GM04504 (cell line): ENCODE measurements around the gene GMEB2.
A peak's percentile ranks its signal among the peaks of the same experiment; 100 is the strongest.

Source experiments
- DNase-seq: peaks from one replicate; pipeline ENCODE4 v3.0.0-alpha.2; 2012; ENCODE audit warnings: low read depth

GMEB2 gene

DNA sequence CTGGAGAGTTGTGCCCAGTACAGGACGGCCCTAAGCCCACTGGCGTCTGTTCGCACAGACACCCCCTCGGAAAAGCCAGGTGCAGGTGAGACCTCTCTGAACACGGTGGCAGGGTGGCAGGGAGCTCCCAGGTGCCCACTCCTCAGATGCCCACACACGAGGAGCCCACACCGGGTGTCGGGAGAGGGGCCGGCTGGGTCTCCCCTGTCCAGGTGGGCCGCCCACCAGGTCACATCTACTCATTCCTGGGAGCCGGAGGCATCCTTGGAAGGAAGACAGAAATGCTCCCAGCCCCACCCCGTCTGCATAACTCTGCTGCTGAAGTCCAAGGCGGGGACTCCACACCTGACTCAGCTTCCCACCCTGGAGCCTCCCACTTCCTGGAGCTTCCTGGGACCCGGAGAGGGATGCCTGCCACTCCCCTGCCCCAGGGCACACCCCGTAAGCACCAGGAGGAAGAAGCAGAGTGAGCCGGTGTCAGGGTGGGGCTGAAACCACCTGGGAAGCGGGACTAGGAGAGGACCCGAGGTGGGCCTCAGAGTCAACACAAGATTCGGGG is 81.9 kb downstream of the GMEB2 start:
- DNase-seq = no peak

DNA sequence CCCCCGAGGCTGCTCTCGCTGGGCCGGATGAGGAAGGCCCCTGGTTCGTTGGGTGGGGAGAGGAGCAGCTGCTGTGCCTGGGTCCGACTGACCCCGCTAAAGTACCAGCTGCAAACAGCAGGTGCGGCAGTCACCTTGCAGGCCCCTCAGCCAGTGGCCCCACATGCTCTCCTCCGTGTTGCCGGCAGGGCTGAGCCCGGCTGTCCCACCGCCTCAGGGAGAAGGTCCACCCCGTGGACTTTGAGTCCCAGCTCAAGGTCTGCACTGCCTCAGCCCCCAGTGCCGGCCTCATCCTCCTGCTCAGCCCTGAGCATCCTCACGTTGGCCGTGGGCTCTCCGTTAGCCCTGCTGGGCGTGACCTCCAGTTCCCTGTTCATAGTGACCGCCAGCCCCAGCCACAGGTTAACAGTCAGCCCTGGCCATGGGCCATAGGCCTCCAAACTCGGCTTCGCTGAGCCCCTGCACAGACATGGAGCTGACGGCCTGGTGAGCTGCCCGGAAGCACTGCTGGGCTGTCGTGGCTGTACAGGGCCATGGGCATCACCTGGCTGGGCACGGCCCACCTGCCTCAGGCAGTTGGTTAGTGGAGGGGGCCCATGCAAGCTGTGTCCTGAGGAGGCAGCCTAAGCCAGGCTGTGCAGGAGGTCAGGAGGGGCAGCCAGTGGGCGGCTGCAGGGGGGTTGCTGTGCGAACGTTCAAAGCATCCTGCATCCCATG is 82.5 kb downstream of the GMEB2 start:
- no peak for DNase-seq

GRCh38 chr20:63543733-63544132 is 83.2 kb downstream of the GMEB2 start:
- no peak for DNase-seq

DNA sequence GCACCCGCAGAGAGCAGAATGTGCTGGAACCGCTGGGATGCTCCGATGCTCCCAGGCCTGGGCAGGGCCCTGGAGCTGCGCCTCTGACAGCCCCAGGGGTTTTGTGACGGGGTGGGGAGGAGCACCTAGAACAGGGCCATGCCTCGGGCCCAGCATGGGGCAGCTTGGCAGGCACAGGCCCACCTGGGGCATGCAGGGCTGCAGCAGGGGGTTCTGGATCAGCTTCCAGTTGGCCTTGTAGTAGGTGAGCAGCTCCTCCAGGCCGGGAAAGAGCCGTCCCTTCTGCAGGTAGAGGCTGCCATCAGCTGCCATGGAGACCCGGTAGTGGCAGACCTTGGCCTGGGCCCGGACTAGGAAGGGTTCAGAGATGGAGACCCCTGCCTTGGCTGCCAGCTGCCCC is 83.8 kb downstream of the GMEB2 start:
- no peak for DNase-seq

DNA sequence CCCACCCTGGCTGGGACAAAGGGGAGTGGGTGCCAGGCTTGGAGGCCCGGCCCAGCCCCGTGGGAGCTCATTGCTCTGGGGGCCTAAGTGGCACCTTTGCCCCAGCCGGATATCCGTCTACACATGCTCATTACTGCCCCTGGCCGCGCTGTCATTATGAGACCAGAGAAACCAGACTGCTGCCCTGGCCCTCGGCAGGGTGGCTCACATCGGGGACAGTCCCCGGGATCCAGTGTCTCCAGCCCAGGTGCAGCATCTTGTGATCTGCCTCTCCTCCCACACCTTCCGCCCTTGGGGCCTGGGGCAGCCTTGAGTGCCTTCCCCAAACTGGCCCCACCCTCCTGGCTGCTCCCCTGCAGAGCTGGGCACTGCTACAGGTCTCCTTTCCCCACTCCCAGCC is 84.2 kb downstream of the GMEB2 start:
- DNase-seq = no peak

DNA sequence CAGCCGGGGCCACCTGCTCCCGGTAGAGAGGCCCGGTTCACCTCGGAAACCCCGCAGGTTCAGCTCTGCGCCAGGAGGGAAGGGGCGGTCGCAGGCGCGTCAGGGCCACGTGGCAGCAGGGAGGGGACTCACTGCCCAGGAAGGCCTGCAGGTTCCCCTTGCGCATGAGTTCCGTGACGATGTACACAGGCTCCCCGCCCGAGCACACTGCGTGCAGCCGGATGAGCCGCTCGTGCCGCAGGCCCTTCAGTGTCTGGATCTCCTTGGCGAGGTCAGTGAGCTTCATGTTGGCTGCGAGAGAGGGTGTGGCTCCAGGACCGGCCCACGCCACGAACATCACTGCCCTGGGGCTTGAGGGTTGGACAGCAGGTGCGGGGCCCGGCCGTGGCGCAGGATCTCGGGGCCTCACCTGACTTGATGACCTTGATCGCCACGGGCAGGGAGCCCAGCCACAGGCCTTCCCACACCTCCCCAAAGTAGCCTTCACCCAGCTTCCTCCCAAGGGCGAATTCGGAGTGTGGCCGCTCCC is 84.8 kb downstream of the GMEB2 start:
- no peak for DNase-seq

- no peak for DNase-seq
These were observed 85.5 kb downstream of the GMEB2 start for GRCh38 chr20:63541371-63541770.

GRCh38 chr20:63540417-63541186 is 86.3 kb downstream of the GMEB2 start:
- peak; percentile 26 for DNase-seq

- DNase-seq = no peak
These were observed 87.2 kb downstream of the GMEB2 start for GRCh38 chr20:63539441-63540370.

- DNase-seq = no peak
These were observed 87.8 kb downstream of the GMEB2 start for GRCh38 chr20:63539092-63539430.

GRCh38 chr20:63538204-63539091 is 88.5 kb downstream of the GMEB2 start:
- DNase-seq = no peak
